ENCODE measurements around the gene B3GAT1.

- TF ChIP-seq, protein P1, sequence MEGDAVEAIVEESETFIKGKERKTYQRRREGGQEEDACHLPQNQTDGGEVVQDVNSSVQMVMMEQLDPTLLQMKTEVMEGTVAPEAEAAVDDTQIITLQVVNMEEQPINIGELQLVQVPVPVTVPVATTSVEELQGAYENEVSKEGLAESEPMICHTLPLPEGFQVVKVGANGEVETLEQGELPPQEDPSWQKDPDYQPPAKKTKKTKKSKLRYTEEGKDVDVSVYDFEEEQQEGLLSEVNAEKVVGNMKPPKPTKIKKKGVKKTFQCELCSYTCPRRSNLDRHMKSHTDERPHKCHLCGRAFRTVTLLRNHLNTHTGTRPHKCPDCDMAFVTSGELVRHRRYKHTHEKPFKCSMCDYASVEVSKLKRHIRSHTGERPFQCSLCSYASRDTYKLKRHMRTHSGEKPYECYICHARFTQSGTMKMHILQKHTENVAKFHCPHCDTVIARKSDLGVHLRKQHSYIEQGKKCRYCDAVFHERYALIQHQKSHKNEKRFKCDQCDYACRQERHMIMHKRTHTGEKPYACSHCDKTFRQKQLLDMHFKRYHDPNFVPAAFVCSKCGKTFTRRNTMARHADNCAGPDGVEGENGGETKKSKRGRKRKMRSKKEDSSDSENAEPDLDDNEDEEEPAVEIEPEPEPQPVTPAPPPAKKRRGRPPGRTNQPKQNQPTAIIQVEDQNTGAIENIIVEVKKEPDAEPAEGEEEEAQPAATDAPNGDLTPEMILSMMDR (IDR thresholded peaks at IDR 0.05), result no peak
- TF ChIP-seq EP300 (IDR thresholded peaks at IDR 0.05) (no peak), POLR2AphosphoS5 (IDR thresholded peaks at IDR 0.05) (no peak), POLR2A (IDR thresholded peaks at IDR 0.05; ENCODE audit: low read depth) (no peak)
Observed at GRCh38 chr11:134383576-134384221, 28.3 kb downstream of the B3GAT1 start.
